Measurements from ENCODE around the gene LRBA. TPM values are rescaled to one million over a fixed set of nuclear protein-coding genes. Genes with fewer than 3 reads are reported as not detected.
"Not testable (repeated sequence)": the region's sequence is repeated elsewhere in the genome, so short reads cannot be mapped to it uniquely, and the experiment has no call there.

The LRBA gene
- total RNA-seq, 1 donor from 2014 or later = 103 TPM

DNA sequence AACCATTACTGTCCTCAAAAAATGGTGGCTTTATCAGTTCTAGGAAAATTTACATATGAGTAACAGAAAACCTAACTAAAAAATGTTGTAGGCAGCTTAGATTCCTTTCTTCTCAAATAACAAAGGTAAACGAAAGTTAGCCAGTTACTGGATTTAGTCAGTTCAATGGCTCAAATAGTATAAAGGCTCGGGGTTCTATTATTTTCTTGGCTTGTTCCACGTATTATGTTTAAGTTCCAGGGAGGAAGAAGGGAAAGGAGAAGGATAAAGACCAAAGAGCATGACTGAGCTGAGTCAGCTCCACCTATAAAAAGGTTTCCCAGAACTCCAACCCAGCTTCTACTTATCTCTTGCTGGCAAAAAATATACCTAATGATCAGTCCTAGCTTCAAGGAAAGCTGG, 474.1 kb downstream of the LRBA start:
- FAIRE-seq (no peak), DNase-seq (ENCODE audit: low read depth) (no peak)
- Histone ChIP-seq H3K36me3 (ENCODE audit: control insufficient read depth, insufficient read depth, low read length) (no peaks in the 10 kb centered on the region), H3K4me3 (ENCODE audit: low read depth, low read length) (no peak overlapping the region), H3K27me3 (ENCODE audit: control insufficient read depth, insufficient read depth, low read length) (no peaks in the 10 kb centered on the region)
- TF ChIP-seq, protein P1, sequence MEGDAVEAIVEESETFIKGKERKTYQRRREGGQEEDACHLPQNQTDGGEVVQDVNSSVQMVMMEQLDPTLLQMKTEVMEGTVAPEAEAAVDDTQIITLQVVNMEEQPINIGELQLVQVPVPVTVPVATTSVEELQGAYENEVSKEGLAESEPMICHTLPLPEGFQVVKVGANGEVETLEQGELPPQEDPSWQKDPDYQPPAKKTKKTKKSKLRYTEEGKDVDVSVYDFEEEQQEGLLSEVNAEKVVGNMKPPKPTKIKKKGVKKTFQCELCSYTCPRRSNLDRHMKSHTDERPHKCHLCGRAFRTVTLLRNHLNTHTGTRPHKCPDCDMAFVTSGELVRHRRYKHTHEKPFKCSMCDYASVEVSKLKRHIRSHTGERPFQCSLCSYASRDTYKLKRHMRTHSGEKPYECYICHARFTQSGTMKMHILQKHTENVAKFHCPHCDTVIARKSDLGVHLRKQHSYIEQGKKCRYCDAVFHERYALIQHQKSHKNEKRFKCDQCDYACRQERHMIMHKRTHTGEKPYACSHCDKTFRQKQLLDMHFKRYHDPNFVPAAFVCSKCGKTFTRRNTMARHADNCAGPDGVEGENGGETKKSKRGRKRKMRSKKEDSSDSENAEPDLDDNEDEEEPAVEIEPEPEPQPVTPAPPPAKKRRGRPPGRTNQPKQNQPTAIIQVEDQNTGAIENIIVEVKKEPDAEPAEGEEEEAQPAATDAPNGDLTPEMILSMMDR (IDR thresholded peaks at IDR 0.05; ENCODE audit: insufficient read depth, low read length, severe bottlenecking) = no peak

GRCh38 chr4:150540536-150540935, 474.5 kb downstream of the LRBA start:
- no peaks in the 10 kb centered on the region for H3K36me3 ChIP-seq (ENCODE audit: control insufficient read depth, insufficient read depth, low read length)
- TF ChIP-seq, protein P1 (IDR thresholded peaks at IDR 0.05; ENCODE audit: insufficient read depth, low read length, severe bottlenecking) = no peak
- H3K4me3 ChIP-seq (ENCODE audit: low read depth, low read length) = no peak overlapping the region
- FAIRE-seq = no peak
- DNase-seq (ENCODE audit: low read depth) = no peak
- no peaks in the 10 kb centered on the region for H3K27me3 ChIP-seq (ENCODE audit: control insufficient read depth, insufficient read depth, low read length)

DNA sequence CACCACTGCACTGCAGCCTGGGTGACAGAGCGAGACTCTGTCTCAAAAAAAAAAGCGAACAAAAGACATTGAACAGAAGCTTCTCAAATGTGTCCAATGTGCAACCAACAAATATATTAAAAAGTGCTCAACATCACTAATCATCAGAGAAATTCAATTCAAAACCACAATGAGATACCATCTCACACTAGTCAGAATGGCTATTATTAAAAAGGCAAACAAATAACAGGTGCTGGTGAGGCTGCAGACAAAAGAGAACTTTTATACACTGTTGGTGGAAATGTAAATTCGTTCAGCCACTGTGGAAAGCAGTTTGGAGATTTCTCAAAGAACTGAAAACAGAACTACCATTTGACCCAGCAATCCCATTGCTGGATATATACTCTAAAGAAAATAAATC, 477.2 kb downstream of the LRBA start:
- H3K27me3 ChIP-seq (ENCODE audit: control insufficient read depth, insufficient read depth, low read length); H3K36me3 ChIP-seq (ENCODE audit: control insufficient read depth, insufficient read depth, low read length); FAIRE-seq; H3K4me3 ChIP-seq (ENCODE audit: low read depth, low read length); DNase-seq (ENCODE audit: low read depth): not testable (repeated sequence)

DNA sequence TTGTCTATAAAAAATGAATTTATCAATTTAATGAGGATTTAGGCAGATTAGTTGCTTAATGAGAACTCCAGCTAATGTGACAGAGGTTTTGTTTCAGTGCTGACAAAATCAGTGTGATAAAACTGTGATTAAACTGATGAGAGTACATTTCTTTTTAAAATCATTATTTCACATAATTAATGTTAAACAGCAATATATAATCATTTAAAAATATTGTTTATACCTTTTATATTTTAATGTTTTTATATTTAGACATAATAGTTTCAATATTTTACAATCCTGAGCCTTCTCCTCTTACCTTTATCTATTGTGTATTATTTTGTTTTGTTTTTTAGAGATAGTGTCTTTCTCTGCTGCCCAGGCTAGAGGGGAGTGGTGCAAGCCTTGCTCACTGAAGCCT, 480.3 kb downstream of the LRBA start:
- TF ChIP-seq, protein P1 (IDR thresholded peaks at IDR 0.05; ENCODE audit: insufficient read depth, low read length, severe bottlenecking) = no peak
- no peak for DNase-seq (ENCODE audit: low read depth)
- Histone ChIP-seq H3K4me3 (ENCODE audit: low read depth, low read length) (no peak overlapping the region), H3K36me3 (ENCODE audit: control insufficient read depth, insufficient read depth, low read length) (no peaks in the 10 kb centered on the region), H3K27me3 (ENCODE audit: control insufficient read depth, insufficient read depth, low read length) (no peaks in the 10 kb centered on the region)
- no peak for FAIRE-seq

- DNase-seq (ENCODE audit: low read depth) = no peak
- FAIRE-seq = no peak
- H3K4me3 ChIP-seq (ENCODE audit: low read depth, low read length) = no peak overlapping the region
Measured at GRCh38 chr4:150533673-150534072, 481.4 kb downstream of the LRBA start.

DNA sequence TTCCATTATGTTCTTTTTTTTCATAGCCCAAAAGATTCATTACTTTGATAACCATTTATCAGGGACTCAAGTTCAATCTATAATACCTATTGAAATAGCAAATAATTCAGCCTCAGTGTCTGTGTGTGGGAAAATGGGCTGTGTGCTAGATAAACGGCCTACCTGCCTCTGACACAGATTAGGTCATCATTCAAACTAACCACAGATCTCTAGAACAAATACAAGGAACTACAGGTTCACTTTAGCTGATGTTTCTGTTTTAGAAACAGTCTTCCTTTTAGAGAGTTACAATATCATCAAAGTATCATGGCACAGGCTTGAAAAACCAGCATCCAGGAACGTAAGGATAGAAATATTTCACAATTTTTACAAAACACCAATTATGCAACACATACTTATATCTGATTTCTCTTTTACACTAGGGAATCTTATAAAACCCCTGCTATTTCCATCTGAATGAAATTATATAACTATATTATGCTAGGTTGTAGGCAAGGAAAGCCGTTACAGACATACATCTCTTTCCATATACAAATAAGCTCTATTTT, 489.7 kb downstream of the LRBA start:
- no peak overlapping the region for H3K4me3 ChIP-seq (ENCODE audit: low read depth, low read length)
- peak; percentile 47 for DNase-seq (ENCODE audit: low read depth)
- no peaks in the 10 kb centered on the region for H3K36me3 ChIP-seq (ENCODE audit: control insufficient read depth, insufficient read depth, low read length)
- H3K27me3 ChIP-seq (ENCODE audit: control insufficient read depth, insufficient read depth, low read length) = no peaks in the 10 kb centered on the region
- TF ChIP-seq, protein P1 (IDR thresholded peaks at IDR 0.05; ENCODE audit: insufficient read depth, low read length, severe bottlenecking) = no peak
- no peak for FAIRE-seq

More at GRCh38 chr4:150533673-150534072, 481.4 kb downstream of the LRBA start:
- Histone ChIP-seq H3K36me3 (ENCODE audit: control insufficient read depth, insufficient read depth, low read length) (no peaks in the 10 kb centered on the region), H3K27me3 (ENCODE audit: control insufficient read depth, insufficient read depth, low read length) (no peaks in the 10 kb centered on the region)
- TF ChIP-seq, protein P1 (IDR thresholded peaks at IDR 0.05; ENCODE audit: insufficient read depth, low read length, severe bottlenecking) = no peak

Measured in bronchial epithelial cell (primary cell).